Neural cell (in vitro differentiated cells): ENCODE measurements around the gene IRF1. TPM values are rescaled to one million over a fixed set of nuclear protein-coding genes. Genes with fewer than 3 reads are reported as not detected.

Source experiments
- H2AFZ ChIP-seq: fragments of 200-600, 300-800 bp; sonication (generic), shearing (Covaris generic); 2 replicates; pipeline ENCODE4 v1.6.0; 2014; ENCODE audit warnings: low read depth, mild to moderate bottlenecking, antibody characterized with exemption, low read length, moderate library complexity
- H3F3A ChIP-seq: fragments of 200-600 bp; shearing (Covaris generic); 2 replicates; pipeline ENCODE4 v1.6.1; 2016; ENCODE audit warnings: mild to moderate bottlenecking, moderate library complexity, mixed read lengths, antibody characterized with exemption, low read length; ENCODE audit not compliant: insufficient read depth, poor library complexity, severe bottlenecking
- H3K27ac ChIP-seq: fragments of 200-600, 300-800 bp; sonication (generic), shearing (Covaris generic); 2 replicates; pipeline ENCODE4 v1.5.1; 2014; ENCODE audit warnings: mild to moderate bottlenecking, low read length, moderate library complexity
- H3K27me3 ChIP-seq: fragments of 300-800, 200-600 bp; sonication (generic), shearing (Covaris generic); 2 replicates; pipeline ENCODE4 v1.6.0; 2014; ENCODE audit warnings: mild to moderate bottlenecking, low read depth, low read length, moderate library complexity; ENCODE audit not compliant: insufficient read depth
- H3K36me3 ChIP-seq: fragments of 300-800, 200-600 bp; sonication (generic), shearing (Covaris generic); 2 replicates; pipeline ENCODE4 v1.5.1; 2014; ENCODE audit warnings: mild to moderate bottlenecking, antibody characterized with exemption, low read length, moderate library complexity; ENCODE audit not compliant: insufficient read depth
- H3K4me2 ChIP-seq: fragments of 300-800, 200-600 bp; sonication (generic), shearing (Covaris generic); 2 replicates; pipeline ENCODE4 v1.6.0; 2014; ENCODE audit warnings: mild to moderate bottlenecking, low read length
- H3K4me3 ChIP-seq: fragments of 300-800, 200-600 bp; sonication (generic), shearing (Covaris generic); 2 replicates; pipeline ENCODE4 v1.5.1; 2014; ENCODE audit warnings: mild to moderate bottlenecking, low read length, moderate library complexity
- H3K79me2 ChIP-seq: fragments of 200-600 bp; shearing (Covaris generic); replicated peaks from 2 replicates; pipeline ENCODE4 v1.6.0; 2014; ENCODE audit warnings: mild to moderate bottlenecking, low read length, moderate library complexity; ENCODE audit not compliant: insufficient read depth
- H3K9ac ChIP-seq: fragments of 300-800, 200-600 bp; sonication (generic), shearing (Covaris generic); 2 replicates; pipeline ENCODE4 v1.6.1; 2016; ENCODE audit warnings: mild to moderate bottlenecking, low read length, mixed read lengths
- H3K9me2 ChIP-seq: fragments of 200-600 bp; shearing (Covaris generic); 2 replicates; pipeline ENCODE4 v1.6.1; 2016; ENCODE audit warnings: mild to moderate bottlenecking, low read length, mixed read lengths; ENCODE audit not compliant: insufficient read depth
- H3K9me3 ChIP-seq: fragments of 200-600, 300-800 bp; sonication (generic), shearing (Covaris generic); 2 replicates; pipeline ENCODE4 v1.6.1; 2016; ENCODE audit warnings: mild to moderate bottlenecking, mixed run types, low read length, moderate library complexity, mixed read lengths
- H4K20me1 ChIP-seq: fragments of 200-600 bp; shearing (Covaris generic); 2 replicates; pipeline ENCODE4 v1.6.1; 2016; ENCODE audit warnings: mild to moderate bottlenecking, mixed run types; ENCODE audit not compliant: insufficient read depth
- EP300 ChIP-seq: fragments of 450-650 bp; conservative IDR thresholded peaks from 2 replicates; pipeline ENCODE4 v1.6.1; 2014; ENCODE audit warnings: antibody characterized with exemption, mild to moderate bottlenecking, moderate library complexity; ENCODE audit not compliant: poor library complexity, severe bottlenecking
- EZH2 ChIP-seq: fragments of 200-600, 300-800 bp; shearing (Covaris generic), sonication (generic); IDR thresholded peaks from 2 replicates; pipeline ENCODE4 v1.6.1; 2014; ENCODE audit warnings: antibody characterized with exemption, low read length, borderline replicate concordance, mild to moderate bottlenecking; ENCODE audit not compliant: insufficient read depth, poor library complexity, severe bottlenecking
- MXI1 ChIP-seq: fragments of 450-650 bp; conservative IDR thresholded peaks from 2 replicates; pipeline ENCODE4 v1.6.1; 2014; ENCODE audit warnings: antibody characterized with exemption, mild to moderate bottlenecking; ENCODE audit not compliant: poor library complexity, severe bottlenecking
- POLR2AphosphoS5 ChIP-seq: IDR thresholded peaks from 2 replicates; pipeline ENCODE4 v1.6.1; 2012
- RAD21 ChIP-seq: fragments of 450-650 bp; conservative IDR thresholded peaks from 2 replicates; pipeline ENCODE4 v1.6.1; 2014; ENCODE audit warnings: antibody characterized with exemption, mild to moderate bottlenecking, moderate library complexity
- SMC3 ChIP-seq: fragments of 450-650 bp; conservative IDR thresholded peaks from 2 replicates; pipeline ENCODE4 v1.6.1; 2014; ENCODE audit warnings: antibody characterized with exemption, mild to moderate bottlenecking, moderate library complexity; ENCODE audit not compliant: poor library complexity
- TAF1 ChIP-seq: IDR thresholded peaks from 2 replicates; pipeline ENCODE4 v1.6.1; 2012; ENCODE audit warnings: low read depth
- polyA plus RNA-seq: library from polyadenylated mRNA; depleted of rRNA; stranded (reverse); fragments of >200 nt; gene quantifications from 2 replicates; pipeline ENCODE4 v1.2.3, GENCODE V29; 2014
- TF ChIP-seq, protein P1 (sequence below): IDR thresholded peaks from 2 replicates; pipeline ENCODE4 v1.6.1; 2012; ENCODE audit warnings: borderline replicate concordance
- TF ChIP-seq, protein P2 (sequence below): fragments of 450-650 bp; IDR thresholded peaks from 2 replicates; pipeline ENCODE4 v1.5.1; 2014; ENCODE audit warnings: antibody characterized with exemption, mild to moderate bottlenecking, moderate library complexity; ENCODE audit not compliant: poor library complexity, severe bottlenecking

The IRF1 gene
- polyA plus RNA-seq, 1 donor from 2014 or later = 0.67 TPM

DNA sequence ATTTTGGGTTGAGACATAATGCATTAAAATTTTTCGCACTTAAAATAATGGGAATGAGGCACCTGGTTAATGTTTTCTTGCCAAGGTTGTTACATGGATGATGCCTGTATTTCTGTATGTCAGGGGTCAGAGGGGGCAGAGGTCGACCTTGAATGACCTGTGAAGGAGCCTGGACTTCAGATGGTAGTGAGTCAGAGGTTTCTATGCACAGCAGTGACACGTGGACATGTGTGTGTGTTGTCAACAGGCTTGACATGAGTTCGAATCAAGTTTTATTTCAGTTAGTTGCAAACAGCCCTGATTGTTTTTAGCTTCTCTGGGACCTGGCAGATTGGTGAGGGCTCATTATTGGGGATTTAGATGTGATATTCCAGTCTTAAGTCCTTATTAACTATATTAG is 49.1 kb upstream of the IRF1 start:
- no peaks in the 10 kb centered on the region for H4K20me1 ChIP-seq
- no peak overlapping the region for H3K27ac ChIP-seq
- H3K9ac ChIP-seq = no peak overlapping the region
- H3K4me3 ChIP-seq = no peak overlapping the region
- H3K9me2 ChIP-seq = no peaks in the 10 kb centered on the region
- H3K27me3 ChIP-seq = no peaks in the 10 kb centered on the region
- no peaks in the 10 kb centered on the region for H3K79me2 ChIP-seq
- H3K9me3 ChIP-seq = no peaks in the 10 kb centered on the region
- no peaks in the 10 kb centered on the region for H3K36me3 ChIP-seq
- TF ChIP-seq, protein P1, sequence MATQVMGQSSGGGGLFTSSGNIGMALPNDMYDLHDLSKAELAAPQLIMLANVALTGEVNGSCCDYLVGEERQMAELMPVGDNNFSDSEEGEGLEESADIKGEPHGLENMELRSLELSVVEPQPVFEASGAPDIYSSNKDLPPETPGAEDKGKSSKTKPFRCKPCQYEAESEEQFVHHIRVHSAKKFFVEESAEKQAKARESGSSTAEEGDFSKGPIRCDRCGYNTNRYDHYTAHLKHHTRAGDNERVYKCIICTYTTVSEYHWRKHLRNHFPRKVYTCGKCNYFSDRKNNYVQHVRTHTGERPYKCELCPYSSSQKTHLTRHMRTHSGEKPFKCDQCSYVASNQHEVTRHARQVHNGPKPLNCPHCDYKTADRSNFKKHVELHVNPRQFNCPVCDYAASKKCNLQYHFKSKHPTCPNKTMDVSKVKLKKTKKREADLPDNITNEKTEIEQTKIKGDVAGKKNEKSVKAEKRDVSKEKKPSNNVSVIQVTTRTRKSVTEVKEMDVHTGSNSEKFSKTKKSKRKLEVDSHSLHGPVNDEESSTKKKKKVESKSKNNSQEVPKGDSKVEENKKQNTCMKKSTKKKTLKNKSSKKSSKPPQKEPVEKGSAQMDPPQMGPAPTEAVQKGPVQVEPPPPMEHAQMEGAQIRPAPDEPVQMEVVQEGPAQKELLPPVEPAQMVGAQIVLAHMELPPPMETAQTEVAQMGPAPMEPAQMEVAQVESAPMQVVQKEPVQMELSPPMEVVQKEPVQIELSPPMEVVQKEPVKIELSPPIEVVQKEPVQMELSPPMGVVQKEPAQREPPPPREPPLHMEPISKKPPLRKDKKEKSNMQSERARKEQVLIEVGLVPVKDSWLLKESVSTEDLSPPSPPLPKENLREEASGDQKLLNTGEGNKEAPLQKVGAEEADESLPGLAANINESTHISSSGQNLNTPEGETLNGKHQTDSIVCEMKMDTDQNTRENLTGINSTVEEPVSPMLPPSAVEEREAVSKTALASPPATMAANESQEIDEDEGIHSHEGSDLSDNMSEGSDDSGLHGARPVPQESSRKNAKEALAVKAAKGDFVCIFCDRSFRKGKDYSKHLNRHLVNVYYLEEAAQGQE = no peak
- TF ChIP-seq, protein P2, sequence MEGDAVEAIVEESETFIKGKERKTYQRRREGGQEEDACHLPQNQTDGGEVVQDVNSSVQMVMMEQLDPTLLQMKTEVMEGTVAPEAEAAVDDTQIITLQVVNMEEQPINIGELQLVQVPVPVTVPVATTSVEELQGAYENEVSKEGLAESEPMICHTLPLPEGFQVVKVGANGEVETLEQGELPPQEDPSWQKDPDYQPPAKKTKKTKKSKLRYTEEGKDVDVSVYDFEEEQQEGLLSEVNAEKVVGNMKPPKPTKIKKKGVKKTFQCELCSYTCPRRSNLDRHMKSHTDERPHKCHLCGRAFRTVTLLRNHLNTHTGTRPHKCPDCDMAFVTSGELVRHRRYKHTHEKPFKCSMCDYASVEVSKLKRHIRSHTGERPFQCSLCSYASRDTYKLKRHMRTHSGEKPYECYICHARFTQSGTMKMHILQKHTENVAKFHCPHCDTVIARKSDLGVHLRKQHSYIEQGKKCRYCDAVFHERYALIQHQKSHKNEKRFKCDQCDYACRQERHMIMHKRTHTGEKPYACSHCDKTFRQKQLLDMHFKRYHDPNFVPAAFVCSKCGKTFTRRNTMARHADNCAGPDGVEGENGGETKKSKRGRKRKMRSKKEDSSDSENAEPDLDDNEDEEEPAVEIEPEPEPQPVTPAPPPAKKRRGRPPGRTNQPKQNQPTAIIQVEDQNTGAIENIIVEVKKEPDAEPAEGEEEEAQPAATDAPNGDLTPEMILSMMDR = no peak
- TF ChIP-seq TAF1 = no peak
- TF ChIP-seq EZH2 = no peak
- TF ChIP-seq EP300 = no peak
- no peak for TF ChIP-seq RAD21
- TF ChIP-seq SMC3 = no peak
- TF ChIP-seq POLR2AphosphoS5 = no peak
- no peak for TF ChIP-seq MXI1
- no peak overlapping the region for H2AFZ ChIP-seq
- no peaks in the 10 kb centered on the region for H3F3A ChIP-seq
- no peak overlapping the region for H3K4me2 ChIP-seq

DNA sequence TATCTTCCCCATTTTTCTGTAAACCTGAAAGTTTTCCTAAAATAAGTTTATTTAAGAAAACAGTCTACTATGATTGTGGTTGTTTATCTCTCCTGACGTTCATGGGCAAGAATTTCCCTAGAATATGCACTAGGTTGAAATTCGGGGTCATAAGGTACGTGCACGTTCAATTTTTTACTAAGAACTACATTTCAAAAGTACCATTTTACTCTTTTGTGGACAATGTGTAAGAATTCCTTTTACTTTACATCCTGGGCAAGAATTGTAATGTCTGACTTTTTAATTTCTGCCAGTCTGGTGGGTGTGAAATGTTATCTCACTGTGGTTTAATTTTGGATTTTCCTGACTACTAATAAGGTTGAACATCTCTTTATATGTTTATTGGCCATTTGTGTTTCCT is 40.4 kb upstream of the IRF1 start:
- H3K9me2 ChIP-seq = no peaks in the 10 kb centered on the region
- no peak overlapping the region for H3K9ac ChIP-seq
- no peak overlapping the region for H2AFZ ChIP-seq
- H3K79me2 ChIP-seq = no peaks in the 10 kb centered on the region
- H3K27me3 ChIP-seq = no peaks in the 10 kb centered on the region
- H3K36me3 ChIP-seq = no peaks in the 10 kb centered on the region
- H4K20me1 ChIP-seq = no peaks in the 10 kb centered on the region
- H3K4me2 ChIP-seq = no peak overlapping the region
- no peak overlapping the region for H3K4me3 ChIP-seq
- H3F3A ChIP-seq = no peaks in the 10 kb centered on the region
- no peak overlapping the region for H3K27ac ChIP-seq
- H3K9me3 ChIP-seq = no peaks in the 10 kb centered on the region
- TF ChIP-seq TAF1 (no peak), EZH2 (no peak), SMC3 (no peak), MXI1 (no peak), RAD21 (no peak), POLR2AphosphoS5 (no peak), EP300 (no peak)
- TF ChIP-seq, protein P2 = no peak
- TF ChIP-seq, protein P1 = no peak
